ENCODE results near the gene DLEC1. TPM values are rescaled to one million over a fixed set of nuclear protein-coding genes. Genes with fewer than 3 reads are reported as not detected.
A peak's percentile ranks its signal among the peaks of the same experiment; 100 is the strongest.

DLEC1 gene
- total RNA-seq, 1 donor, result under 0.01 TPM

GRCh38 chr3:38008191-38008701 lies 30.8 kb upstream of the DLEC1 start:
- no peaks in the 10 kb centered on the region for H3K4me1 ChIP-seq (ENCODE audit: insufficient read depth, low read length)
- peak; percentile 67 for DNase-seq (ENCODE audit: insufficient read length, low spot score, missing footprints)
- H3K79me2 ChIP-seq (ENCODE audit: insufficient read depth, low read length), result no peaks in the 10 kb centered on the region
- no peak overlapping the region for H2AFZ ChIP-seq (ENCODE audit: low read length)
- H3K36me3 ChIP-seq (ENCODE audit: insufficient read depth, low read length), result peaks cover 13% of the 10 kb centered on the region
- H4K20me1 ChIP-seq (ENCODE audit: insufficient read depth, low read length), result peaks cover 6% of the 10 kb centered on the region
- H3K4me3 ChIP-seq (ENCODE audit: insufficient read depth, low read length), result no peak overlapping the region
- no peaks in the 10 kb centered on the region for H3K9me3 ChIP-seq (ENCODE audit: low read depth, low read length)
- no peak overlapping the region for H3K27ac ChIP-seq (ENCODE audit: low read depth, low read length)
- H3K4me2 ChIP-seq (ENCODE audit: insufficient read depth, low read length), result no peak overlapping the region
- no peak for TF ChIP-seq CTCF (IDR thresholded peaks at IDR 0.05; ENCODE audit: extremely low read depth, low read depth, low read length)
- no peaks in the 10 kb centered on the region for H3K27me3 ChIP-seq (ENCODE audit: insufficient read depth, low read length)

GRCh38 chr3:38008971-38009580 lies 29.9 kb upstream of the DLEC1 start:
- Histone ChIP-seq H3K36me3 (ENCODE audit: insufficient read depth, low read length) (peaks cover 21% of the 10 kb centered on the region), H3K4me2 (ENCODE audit: insufficient read depth, low read length) (no peak overlapping the region), H3K4me3 (ENCODE audit: insufficient read depth, low read length) (no peak overlapping the region), H3K27me3 (ENCODE audit: insufficient read depth, low read length) (no peaks in the 10 kb centered on the region), H3K4me1 (ENCODE audit: insufficient read depth, low read length) (no peaks in the 10 kb centered on the region), H3K79me2 (ENCODE audit: insufficient read depth, low read length) (no peaks in the 10 kb centered on the region), H3K27ac (ENCODE audit: low read depth, low read length) (no peak overlapping the region), H3K9me3 (ENCODE audit: low read depth, low read length) (no peaks in the 10 kb centered on the region), H2AFZ (ENCODE audit: low read length) (no peak overlapping the region), H4K20me1 (ENCODE audit: insufficient read depth, low read length) (peaks cover 6% of the 10 kb centered on the region)
- TF ChIP-seq CTCF (IDR thresholded peaks at IDR 0.05; ENCODE audit: extremely low read depth, low read depth, low read length), result no peak
- peak; percentile 65 for DNase-seq (ENCODE audit: insufficient read length, low spot score, missing footprints)

GRCh38 chr3:38009807-38010591 lies 29.0 kb upstream of the DLEC1 start:
- Histone ChIP-seq H3K36me3 (ENCODE audit: insufficient read depth, low read length) (peaks cover 26% of the 10 kb centered on the region), H4K20me1 (ENCODE audit: insufficient read depth, low read length) (no peaks in the 10 kb centered on the region), H3K4me2 (ENCODE audit: insufficient read depth, low read length) (no peak overlapping the region), H3K9me3 (ENCODE audit: low read depth, low read length) (no peaks in the 10 kb centered on the region), H3K4me3 (ENCODE audit: insufficient read depth, low read length) (no peak overlapping the region), H3K27me3 (ENCODE audit: insufficient read depth, low read length) (no peaks in the 10 kb centered on the region), H3K4me1 (ENCODE audit: insufficient read depth, low read length) (no peaks in the 10 kb centered on the region), H3K27ac (ENCODE audit: low read depth, low read length) (no peak overlapping the region), H3K79me2 (ENCODE audit: insufficient read depth, low read length) (no peaks in the 10 kb centered on the region), H2AFZ (ENCODE audit: low read length) (no peak overlapping the region)
- peak; percentile 66 for DNase-seq (ENCODE audit: insufficient read length, low spot score, missing footprints)
- no peak for TF ChIP-seq CTCF (IDR thresholded peaks at IDR 0.05; ENCODE audit: extremely low read depth, low read depth, low read length)

- no peak overlapping the region for H3K4me2 ChIP-seq (ENCODE audit: insufficient read depth, low read length)
- H3K27ac ChIP-seq (ENCODE audit: low read depth, low read length), result no peak overlapping the region
- H3K79me2 ChIP-seq (ENCODE audit: insufficient read depth, low read length), result no peaks in the 10 kb centered on the region
- TF ChIP-seq CTCF (IDR thresholded peaks at IDR 0.05; ENCODE audit: extremely low read depth, low read depth, low read length), result no peak
- no peak overlapping the region for H3K4me3 ChIP-seq (ENCODE audit: insufficient read depth, low read length)
- no peaks in the 10 kb centered on the region for H3K27me3 ChIP-seq (ENCODE audit: insufficient read depth, low read length)
- H3K36me3 ChIP-seq (ENCODE audit: insufficient read depth, low read length), result peaks cover 35% of the 10 kb centered on the region
- H4K20me1 ChIP-seq (ENCODE audit: insufficient read depth, low read length), result no peaks in the 10 kb centered on the region
- no peak overlapping the region for H2AFZ ChIP-seq (ENCODE audit: low read length)
- H3K4me1 ChIP-seq (ENCODE audit: insufficient read depth, low read length), result no peaks in the 10 kb centered on the region
- DNase-seq (ENCODE audit: insufficient read length, low spot score, missing footprints), result peak; percentile 77
- H3K9me3 ChIP-seq (ENCODE audit: low read depth, low read length), result peaks cover under 1% of the 10 kb centered on the region
Observed at GRCh38 chr3:38011111-38011510, 27.9 kb upstream of the DLEC1 start.
